AG09319 (cell line): Measurements from ENCODE around the gene ZBTB9.

ENCODE experiments used
- DNase-seq: peaks from one replicate; pipeline ENCODE4 v3.0.0-alpha.2; 2010; ENCODE audit warnings: low read depth; ENCODE audit errors: extremely low read depth
- TF ChIP-seq, protein P1 (sequence below): IDR thresholded peaks from 2 replicates; pipeline ENCODE4 v1.5.1; 2011; ENCODE audit warnings: low read depth, mild to moderate bottlenecking, inconsistent platforms, low read length, moderate library complexity

Gene ZBTB9

DNA sequence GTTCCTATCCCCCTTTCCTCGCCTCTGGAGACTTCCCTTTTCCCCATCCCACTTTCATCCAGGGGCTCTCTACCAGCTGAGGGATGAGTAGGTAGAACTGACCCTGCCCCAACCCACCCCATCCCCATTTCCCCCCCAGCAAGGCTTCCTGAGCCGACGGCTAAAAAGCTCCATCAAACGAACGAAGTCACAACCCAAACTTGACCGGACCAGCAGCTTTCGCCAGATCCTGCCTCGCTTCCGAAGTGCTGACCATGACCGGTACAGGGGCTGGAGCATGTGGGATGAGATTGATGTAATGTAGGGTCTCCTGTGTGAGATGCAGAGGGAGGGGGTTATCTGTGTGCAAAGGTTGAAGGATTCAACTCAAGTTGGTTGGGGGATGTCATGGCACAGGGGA lies 21.8 kb upstream of the ZBTB9 start:
- TF ChIP-seq, protein P1, sequence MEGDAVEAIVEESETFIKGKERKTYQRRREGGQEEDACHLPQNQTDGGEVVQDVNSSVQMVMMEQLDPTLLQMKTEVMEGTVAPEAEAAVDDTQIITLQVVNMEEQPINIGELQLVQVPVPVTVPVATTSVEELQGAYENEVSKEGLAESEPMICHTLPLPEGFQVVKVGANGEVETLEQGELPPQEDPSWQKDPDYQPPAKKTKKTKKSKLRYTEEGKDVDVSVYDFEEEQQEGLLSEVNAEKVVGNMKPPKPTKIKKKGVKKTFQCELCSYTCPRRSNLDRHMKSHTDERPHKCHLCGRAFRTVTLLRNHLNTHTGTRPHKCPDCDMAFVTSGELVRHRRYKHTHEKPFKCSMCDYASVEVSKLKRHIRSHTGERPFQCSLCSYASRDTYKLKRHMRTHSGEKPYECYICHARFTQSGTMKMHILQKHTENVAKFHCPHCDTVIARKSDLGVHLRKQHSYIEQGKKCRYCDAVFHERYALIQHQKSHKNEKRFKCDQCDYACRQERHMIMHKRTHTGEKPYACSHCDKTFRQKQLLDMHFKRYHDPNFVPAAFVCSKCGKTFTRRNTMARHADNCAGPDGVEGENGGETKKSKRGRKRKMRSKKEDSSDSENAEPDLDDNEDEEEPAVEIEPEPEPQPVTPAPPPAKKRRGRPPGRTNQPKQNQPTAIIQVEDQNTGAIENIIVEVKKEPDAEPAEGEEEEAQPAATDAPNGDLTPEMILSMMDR: no peak

DNA sequence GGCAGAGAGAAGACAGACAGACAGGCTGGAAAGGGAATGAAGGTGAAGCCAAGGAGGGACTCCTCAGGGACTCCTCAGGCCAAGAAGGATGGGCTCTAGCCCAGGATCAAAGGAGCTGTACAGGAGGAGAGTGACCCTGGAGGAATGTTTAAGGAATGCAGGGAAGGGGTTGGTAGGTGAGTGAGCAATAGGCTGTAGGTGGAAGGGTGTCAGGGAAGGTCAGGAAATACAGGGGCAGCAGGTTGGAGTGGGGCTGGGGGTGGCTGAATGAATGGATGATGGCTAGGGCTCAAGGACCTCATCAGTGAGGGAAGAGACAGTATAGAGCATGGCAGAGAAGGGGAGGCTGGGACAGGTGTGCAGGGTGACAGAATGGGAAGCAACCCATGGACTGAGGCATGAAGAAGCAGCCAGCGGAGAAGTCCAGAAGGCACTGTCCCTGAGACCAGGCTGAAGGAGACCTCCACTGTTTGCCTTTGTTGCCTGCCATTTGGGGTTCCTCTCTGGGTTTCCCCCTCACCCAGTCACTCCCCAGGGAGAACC lies 21.3 kb upstream of the ZBTB9 start:
- TF ChIP-seq, protein P1: no peak
- no peak for DNase-seq

More for the DNA sequence above, 21.8 kb upstream of the ZBTB9 start:
- DNase-seq: no peak

DNA sequence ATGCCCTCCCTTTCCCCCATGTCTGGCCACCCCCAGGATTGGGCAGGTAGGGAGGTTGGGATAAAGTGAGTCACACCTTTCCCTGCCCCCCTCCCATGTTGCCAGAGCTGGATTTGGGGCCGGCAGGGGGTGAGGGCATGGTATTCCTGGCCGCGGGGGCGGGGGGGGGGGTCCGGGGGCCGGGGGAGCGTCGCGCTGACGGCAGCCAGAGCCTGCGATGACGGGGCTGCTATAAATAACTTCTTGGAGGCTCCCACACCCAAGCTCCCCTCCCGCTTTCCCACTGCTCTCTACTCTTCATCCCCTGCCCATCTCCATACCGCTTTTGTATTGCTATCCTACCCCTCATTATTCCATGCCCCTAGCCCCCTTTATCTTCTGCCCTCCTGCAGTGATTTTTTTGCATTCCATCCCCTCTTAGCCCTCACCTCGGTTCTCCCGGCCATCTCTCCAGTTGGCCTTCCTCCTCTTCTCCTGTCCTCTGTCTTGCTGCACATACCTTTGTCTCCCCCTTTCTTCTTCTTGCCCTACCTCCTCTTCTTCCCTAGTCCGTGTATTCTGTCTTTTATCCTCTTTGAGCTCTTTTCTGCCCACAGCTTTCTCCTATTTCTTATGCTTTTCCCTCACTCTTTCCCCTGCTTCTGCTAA lies 20.7 kb upstream of the ZBTB9 start:
- no peak for DNase-seq
- TF ChIP-seq, protein P1: no peak

DNA sequence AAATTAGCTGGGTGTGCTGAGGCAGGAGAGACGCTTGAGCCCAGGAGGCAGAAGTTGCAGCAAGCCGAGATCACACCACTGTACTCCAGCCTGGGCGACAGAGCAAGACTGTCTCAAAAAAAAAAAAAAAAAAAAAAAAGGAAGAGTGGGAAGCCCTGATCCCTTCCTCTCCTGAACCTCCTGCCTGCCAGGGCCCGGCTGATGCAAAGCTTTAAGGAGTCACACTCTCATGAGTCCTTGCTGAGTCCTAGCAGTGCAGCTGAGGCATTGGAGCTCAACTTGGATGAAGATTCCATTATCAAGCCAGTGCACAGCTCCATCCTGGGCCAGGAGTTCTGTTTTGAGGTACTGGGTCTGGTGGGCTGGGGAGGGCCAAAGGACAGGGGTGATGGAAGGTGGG lies 19.4 kb upstream of the ZBTB9 start:
- DNase-seq: no peak
- TF ChIP-seq, protein P1: no peak

DNA sequence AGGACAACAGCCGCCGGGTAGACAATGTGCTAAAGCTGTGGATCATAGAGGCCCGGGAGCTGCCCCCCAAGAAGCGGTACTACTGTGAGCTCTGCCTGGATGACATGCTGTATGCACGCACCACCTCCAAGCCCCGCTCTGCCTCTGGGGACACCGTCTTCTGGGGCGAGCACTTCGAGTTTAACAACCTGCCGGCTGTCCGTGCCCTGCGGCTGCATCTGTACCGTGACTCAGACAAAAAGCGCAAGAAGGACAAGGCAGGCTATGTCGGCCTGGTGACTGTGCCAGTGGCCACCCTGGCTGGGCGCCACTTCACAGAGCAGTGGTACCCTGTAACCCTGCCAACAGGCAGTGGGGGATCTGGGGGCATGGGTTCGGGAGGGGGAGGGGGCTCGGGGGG lies 16.7 kb upstream of the ZBTB9 start:
- TF ChIP-seq, protein P1: no peak
- no peak for DNase-seq

DNA sequence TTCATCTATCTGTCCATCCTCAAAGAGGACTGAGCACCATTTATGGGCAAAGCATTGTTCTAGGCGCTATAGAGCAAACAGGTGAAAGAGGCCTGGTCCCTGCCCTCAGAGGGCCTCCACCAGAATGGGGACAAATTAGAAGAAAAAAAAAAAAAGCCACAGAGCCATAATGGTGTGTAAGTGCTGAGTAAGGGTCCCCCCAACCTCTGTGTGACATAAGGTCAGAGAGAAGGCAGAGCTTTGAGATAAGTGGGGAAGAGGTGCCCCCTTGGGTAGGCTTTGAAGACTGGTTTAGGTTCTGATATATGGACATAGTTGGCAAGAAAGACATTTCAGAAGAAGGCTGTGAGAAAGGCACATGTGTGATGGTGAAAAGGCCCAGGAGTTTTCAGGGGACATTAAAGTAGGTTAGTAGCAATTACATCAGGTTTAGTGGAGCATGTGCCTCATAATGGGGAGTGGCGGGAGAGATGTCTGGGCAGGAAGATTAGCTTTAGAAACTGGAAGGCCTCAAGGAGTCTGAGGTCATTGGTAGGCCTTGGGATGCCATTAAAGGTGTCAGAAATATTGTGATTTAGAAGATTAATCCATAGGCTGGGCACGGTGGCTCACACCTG lies 15.3 kb upstream of the ZBTB9 start:
- TF ChIP-seq, protein P1: no peak
- DNase-seq: no peak

DNA sequence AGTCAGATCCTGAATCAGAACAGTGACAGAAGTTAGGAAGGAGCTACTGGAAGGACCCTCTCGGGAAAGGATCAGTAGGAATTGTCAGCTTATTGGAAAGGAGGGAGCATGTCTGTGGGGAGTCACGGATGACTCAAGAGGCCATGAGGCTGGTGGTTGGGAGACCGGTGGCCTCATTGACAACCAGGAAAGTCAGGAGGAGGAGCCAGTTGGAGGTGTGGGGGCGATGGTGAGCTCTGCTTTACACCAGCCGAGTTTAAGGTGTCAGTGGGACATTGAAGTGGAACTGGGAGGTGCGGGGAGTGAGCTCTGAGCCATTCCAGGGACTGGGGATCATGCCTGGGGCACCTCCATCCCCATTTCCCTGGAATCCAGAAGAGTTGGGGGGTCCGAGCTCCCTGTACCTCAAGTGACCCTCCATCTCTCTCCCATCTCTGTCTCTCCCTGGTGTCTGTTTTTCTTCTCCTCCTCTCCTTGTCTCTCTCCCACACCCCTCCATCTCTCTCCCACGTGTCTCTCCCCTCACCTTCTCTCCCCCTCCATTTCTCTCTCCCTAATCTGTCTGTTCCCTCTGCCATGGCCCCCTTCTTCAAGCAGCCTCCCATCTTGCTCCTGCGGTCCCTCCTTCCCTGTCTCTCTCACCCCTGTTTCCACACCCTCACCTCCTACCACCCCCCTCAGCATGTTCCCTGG lies 14.3 kb upstream of the ZBTB9 start:
- TF ChIP-seq, protein P1: no peak
- no peak for DNase-seq
